Left lung (tissue), 10 donors: ENCODE measurements around the gene TDRD5. TPM values are rescaled to one million over a fixed set of nuclear protein-coding genes. Genes with fewer than 3 reads are reported as not detected.

Experiments used
- ATAC-seq: fragments of 200-7000 bp; cut with Tn5 transposase; one replicate; pipeline ENCODE4 v1.9.1; 2020; ENCODE audit warnings: moderate library complexity
- DNase-seq, 4 donors: peaks; one replicate each; pipeline ENCODE4 v3.0.0-alpha.2; 2013 to 2020
- H3K27ac ChIP-seq, 2 donors: fragments of 200-600 bp; sonication (generic) in 1 of 2; one replicate each; pipeline versions ENCODE4 v1.5.0 to v1.8.0; 2020 to 2021
- H3K27me3 ChIP-seq, 2 donors: fragments of 200-600 bp; sonication (generic) in 1 of 2; one replicate each; pipeline versions ENCODE4 v1.5.0 to v1.8.0; 2020 to 2021
- H3K36me3 ChIP-seq, 2 donors: fragments of 200-600 bp; sonication (generic) in 1 of 2; one replicate each; pipeline versions ENCODE4 v1.5.0 to v1.8.0; 2020 to 2021
- H3K4me1 ChIP-seq, 2 donors: fragments of 200-600 bp; one replicate each; pipeline ENCODE4 v1.8.0; 2021
- H3K4me3 ChIP-seq, 2 donors: fragments of 200-600 bp; sonication (generic) in 1 of 2; one replicate each; pipeline versions ENCODE4 v1.5.0 to v1.8.0; 2020 to 2021; ENCODE audit warnings: mild to moderate bottlenecking in 1 of 2
- H3K9me3 ChIP-seq, 2 donors: fragments of 200-600 bp; sonication (generic) in 1 of 2; one replicate each; pipeline versions ENCODE4 v1.5.0 to v1.8.0; 2020 to 2021
- CTCF ChIP-seq, 2 donors: fragments of 200-600 bp; sonication (generic) in 1 of 2; IDR thresholded peaks; one replicate each; pipeline versions ENCODE4 v1.5.0 to v1.8.0; 2021; ENCODE audit warnings: antibody characterized with exemption in 2 of 2
- intact Hi-C, 2 donors: fragments of 100-400 bp; cut with DNase I; formaldehyde crosslinking; loops; one replicate each; pipeline versions ENCODE4 v1.11.2 to v1.14.2; 2022
- polyA plus RNA-seq, 6 donors: library from polyadenylated mRNA; unstranded; fragments of 120-200 nt; gene quantifications; one replicate each; pipeline ENCODE4 v1.2.1, GENCODE V29; 2013; ENCODE audit not compliant: insufficient read length in 6 of 6
- total RNA-seq, 2 donors: library from RNA; stranded (reverse); fragmentation: NEBNext Ultra II Directional; extraction: Animal tissue kit (Norgen Biotek cat#: 25700); gene quantifications; one replicate each; pipeline ENCODE4 v1.2.1, GENCODE V29; 2021
- donor health status: DM: no; HTN: yes; CAD: no.
- donor health status: DM: no; HTN: no; CAD: no.

TDRD5 gene
- total and polyA plus RNA-seq, 8 donors = 0.16 to 0.61 (median 0.47) TPM

DNA sequence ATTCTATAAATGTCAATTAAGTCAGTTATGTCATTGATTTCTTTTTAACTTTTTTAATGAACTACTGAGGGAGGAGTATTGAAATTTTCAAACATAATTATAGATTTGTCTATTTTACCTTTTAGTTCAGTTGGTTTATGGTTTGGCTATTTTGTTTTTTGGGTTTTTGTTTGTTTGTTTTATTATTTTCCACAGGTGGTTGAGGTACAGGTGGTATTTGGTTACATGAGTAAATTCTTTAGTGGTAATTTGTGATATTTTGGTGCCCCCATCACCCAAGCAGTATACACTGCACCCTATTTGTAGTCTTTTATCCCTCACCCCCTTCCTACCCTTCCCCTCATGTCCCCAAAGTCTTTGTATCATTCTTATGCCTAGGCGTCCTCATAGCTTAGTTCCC lies 9.5 kb downstream of the TDRD5 start:
- Histone ChIP-seq H3K4me3 (no peak overlapping the region), H3K9me3 (no peaks in the 10 kb centered on the region), H3K27ac (no peak overlapping the region), H3K27me3 (no peaks in the 10 kb centered on the region), H3K4me1 (no peaks in the 10 kb centered on the region), H3K36me3 (no peaks in the 10 kb centered on the region)
- ATAC-seq (no peak), DNase-seq (no peak)
- intact Hi-C loops = no loop called here
- TF ChIP-seq CTCF (IDR thresholded peaks at IDR 0.05) = no peak

- no peak for ATAC-seq
- DNase-seq = no peak
- Histone ChIP-seq H3K27ac (no peak overlapping the region), H3K27me3 (no peaks in the 10 kb centered on the region), H3K4me3 (no peak overlapping the region), H3K4me1 (no peaks in the 10 kb centered on the region), H3K9me3 (no peaks in the 10 kb centered on the region), H3K36me3 (no peaks in the 10 kb centered on the region)
- intact Hi-C loops = no loop called here
- no peak for TF ChIP-seq CTCF (IDR thresholded peaks at IDR 0.05)
These were observed 20.7 kb downstream of the TDRD5 start for GRCh38 chr1:179612361-179612760.

DNA sequence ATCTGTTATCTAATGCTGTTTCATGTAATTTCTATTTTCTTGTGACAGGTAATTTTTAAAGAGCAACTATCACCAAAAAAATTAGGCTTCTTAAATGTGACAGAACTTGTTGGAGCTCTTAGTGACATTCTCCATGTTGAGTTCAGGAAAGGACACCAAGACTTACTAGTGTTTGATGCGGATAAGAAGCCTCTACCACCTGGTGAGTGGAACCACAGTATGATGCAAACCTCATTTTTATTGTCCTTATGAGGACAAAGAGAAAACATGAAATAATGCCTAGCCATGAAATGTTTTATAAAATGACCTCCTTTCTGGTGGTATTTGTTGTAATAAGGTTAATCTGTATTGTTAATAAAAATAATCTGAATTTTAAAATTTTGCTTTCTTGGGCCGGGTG lies 39.1 kb downstream of the TDRD5 start:
- intact Hi-C loops = no loop called here
- no peak for ATAC-seq
- H3K4me3 ChIP-seq = no peak overlapping the region
- no peak for DNase-seq
- TF ChIP-seq CTCF (IDR thresholded peaks at IDR 0.05) = no peak
- H3K27ac ChIP-seq = no peak overlapping the region
- H3K36me3 ChIP-seq = no peaks in the 10 kb centered on the region
- no peaks in the 10 kb centered on the region for H3K27me3 ChIP-seq
- no peaks in the 10 kb centered on the region for H3K4me1 ChIP-seq
- no peaks in the 10 kb centered on the region for H3K9me3 ChIP-seq

- TF ChIP-seq CTCF (IDR thresholded peaks at IDR 0.05) = no peak
- Histone ChIP-seq H3K9me3 (no peaks in the 10 kb centered on the region), H3K4me3 (no peak overlapping the region), H3K27ac (no peak overlapping the region), H3K4me1 (no peaks in the 10 kb centered on the region), H3K36me3 (no peaks in the 10 kb centered on the region), H3K27me3 (no peaks in the 10 kb centered on the region)
- no peak for DNase-seq
- no peak for ATAC-seq
- intact Hi-C loops = no loop called here
These were observed 41.2 kb downstream of the TDRD5 start for GRCh38 chr1:179632868-179633267.

GRCh38 chr1:179637211-179637860 lies 45.7 kb downstream of the TDRD5 start:
- H3K4me1 ChIP-seq = no peaks in the 10 kb centered on the region
- no peak for TF ChIP-seq CTCF (IDR thresholded peaks at IDR 0.05)
- intact Hi-C loops = no loop called here
- H3K4me3 ChIP-seq = no peak overlapping the region
- no peaks in the 10 kb centered on the region for H3K9me3 ChIP-seq
- no peak for ATAC-seq
- H3K36me3 ChIP-seq = no peaks in the 10 kb centered on the region
- no peaks in the 10 kb centered on the region for H3K27me3 ChIP-seq
- H3K27ac ChIP-seq = no peak overlapping the region
- DNase-seq = no peak
